OCI-LY1 (cell line): ENCODE results near the gene ACER3.

Experiments used
- CTCF ChIP-seq: fragments of 200-600 bp; sonication (generic), shearing (Covaris generic); IDR thresholded peaks from 2 replicates; pipeline ENCODE4 v1.5.1; 2017; ENCODE audit warnings: mild to moderate bottlenecking, antibody characterized with exemption, low read length, moderate library complexity, mixed read lengths
- EZH2 ChIP-seq: fragments of 200-600 bp; sonication (generic), shearing (Covaris generic); IDR thresholded peaks from 2 replicates; pipeline ENCODE4 v1.8.0; 2017; ENCODE audit warnings: borderline replicate concordance, mixed run types, mild to moderate bottlenecking, antibody characterized with exemption, low read length, moderate library complexity, mixed read lengths

GRCh38 chr11:76843907-76844306, 16.8 kb upstream of the ACER3 start:
- TF ChIP-seq EZH2 = no peak
- TF ChIP-seq CTCF = no peak
